HG03060 (cell line): ENCODE data around the gene FBXO8.

ENCODE experiments used
- ATAC-seq: cut with Tn5 transposase; IDR thresholded peaks from one replicate; pipeline ENCODE4 v1.9.1; 2021; ENCODE audit warnings: low read depth, moderate number of reproducible peaks; ENCODE audit not compliant: unreplicated experiment

Gene FBXO8

GRCh38 chr4:174212061-174212460 lies 71.4 kb downstream of the FBXO8 start:
- no peak for ATAC-seq

- ATAC-seq: no peak
Observed at GRCh38 chr4:174211622-174212044, 71.8 kb downstream of the FBXO8 start.

GRCh38 chr4:174210952-174211490 lies 72.4 kb downstream of the FBXO8 start:
- ATAC-seq: no peak

GRCh38 chr4:174210354-174210753 lies 73.1 kb downstream of the FBXO8 start:
- ATAC-seq: no peak

GRCh38 chr4:174209341-174209740 lies 74.1 kb downstream of the FBXO8 start:
- ATAC-seq: no peak

- ATAC-seq: no peak
Observed at GRCh38 chr4:174207367-174207766, 76.1 kb downstream of the FBXO8 start.

- ATAC-seq: no peak
Observed at GRCh38 chr4:174204164-174204831, 79.2 kb downstream of the FBXO8 start.

- ATAC-seq: no peak
Observed at GRCh38 chr4:174201871-174202270, 81.6 kb downstream of the FBXO8 start.

- no peak for ATAC-seq
Observed at GRCh38 chr4:174199735-174200134, 83.7 kb downstream of the FBXO8 start.

GRCh38 chr4:174198828-174199227 lies 84.6 kb downstream of the FBXO8 start:
- no peak for ATAC-seq

- no peak for ATAC-seq
Observed at GRCh38 chr4:174198396-174198795, 85.1 kb downstream of the FBXO8 start.

- ATAC-seq: no peak
Observed at GRCh38 chr4:174193438-174194374, 89.8 kb downstream of the FBXO8 start.

GRCh38 chr4:174192943-174193342 lies 90.5 kb downstream of the FBXO8 start:
- ATAC-seq: no peak

GRCh38 chr4:174190832-174191500 lies 92.5 kb downstream of the FBXO8 start:
- ATAC-seq: no peak

GRCh38 chr4:174189392-174190015 lies 94.0 kb downstream of the FBXO8 start:
- ATAC-seq: no peak
